PFSK-1 (cell line): ENCODE data around the gene MAGI1.

Experiments
- FOXP2 ChIP-seq: optimal IDR thresholded peaks from 2 replicates; pipeline ENCODE3; 2011; ENCODE audit warnings: borderline replicate concordance, control low read depth, inconsistent platforms; ENCODE audit not compliant: insufficient read depth; ENCODE audit errors: extremely low read length, extremely low read depth
- POLR2AphosphoS5 ChIP-seq: IDR thresholded peaks from 2 replicates; pipeline ENCODE4 v1.6.1; 2012; ENCODE audit warnings: low read depth, mild to moderate bottlenecking, control low read depth, low read length, moderate library complexity
- SIN3A ChIP-seq: IDR thresholded peaks from 2 replicates; pipeline ENCODE4 v1.6.1; 2012; ENCODE audit warnings: mild to moderate bottlenecking, low read length, moderate library complexity, borderline replicate concordance; ENCODE audit not compliant: insufficient read depth
- TAF1 ChIP-seq: IDR thresholded peaks from 2 replicates; pipeline ENCODE4 v1.6.1; 2012; ENCODE audit warnings: low read length, control low read depth, borderline replicate concordance; ENCODE audit not compliant: insufficient read depth
- TF ChIP-seq, protein P1 (sequence below), 2 experiments: IDR thresholded peaks; 2 replicates each; pipeline versions ENCODE4 v1.6.1 to v1.8.0; 2011 to 2012; ENCODE audit warnings: low read depth in 2 of 2, low read length in 2 of 2, control low read depth in 1 of 2, inconsistent platforms in 1 of 2, mild to moderate bottlenecking in 1 of 2, moderate library complexity in 1 of 2; ENCODE audit not compliant: insufficient read depth in 1 of 2

Gene MAGI1

DNA sequence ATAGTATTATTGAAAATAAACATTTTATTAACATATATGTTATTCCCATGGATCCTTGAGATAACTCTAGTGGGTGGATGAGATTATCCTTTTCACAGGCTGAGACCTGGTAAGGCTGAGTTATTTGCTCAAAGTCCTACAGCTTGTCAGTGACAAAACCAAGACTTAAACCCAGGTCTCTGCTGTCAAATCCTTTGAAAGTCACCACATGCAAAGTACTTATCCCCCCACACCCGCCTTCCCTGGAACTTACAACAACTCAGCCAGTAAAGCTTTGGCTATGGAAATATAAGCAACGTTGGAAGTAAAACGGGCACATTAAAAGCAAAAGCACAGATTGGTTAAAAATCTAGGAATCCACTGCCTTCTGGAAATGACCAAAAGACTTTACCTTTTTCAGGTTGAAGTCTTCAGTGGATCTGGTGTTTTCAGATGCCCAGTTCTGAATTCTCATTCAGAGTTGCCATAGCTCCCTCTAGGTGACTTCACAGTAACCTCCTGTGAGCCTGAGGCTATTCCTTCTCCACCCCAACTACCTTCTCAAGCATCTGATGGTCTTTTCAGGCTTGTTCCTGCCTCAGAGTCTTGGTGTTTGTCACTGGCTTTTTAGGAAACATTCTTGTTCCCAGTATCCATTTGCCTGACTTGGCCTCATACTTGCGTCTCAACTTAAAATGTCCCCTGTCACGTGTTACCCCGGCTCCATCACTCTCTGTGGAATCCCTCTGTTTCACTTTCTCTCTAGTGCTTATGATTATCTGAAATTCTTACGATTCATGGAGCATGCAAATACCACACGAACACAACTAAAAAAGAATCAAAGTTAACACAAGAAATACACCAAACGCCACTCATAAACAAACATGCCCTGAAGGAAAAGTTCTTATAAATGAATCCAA is 131.2 kb downstream of the MAGI1 start:
- TF ChIP-seq TAF1 = no peak
- TF ChIP-seq FOXP2 = no peak

GRCh38 chr3:65905771-65906170 is 132.9 kb downstream of the MAGI1 start:
- no peak for TF ChIP-seq FOXP2
- TF ChIP-seq, protein P1, sequence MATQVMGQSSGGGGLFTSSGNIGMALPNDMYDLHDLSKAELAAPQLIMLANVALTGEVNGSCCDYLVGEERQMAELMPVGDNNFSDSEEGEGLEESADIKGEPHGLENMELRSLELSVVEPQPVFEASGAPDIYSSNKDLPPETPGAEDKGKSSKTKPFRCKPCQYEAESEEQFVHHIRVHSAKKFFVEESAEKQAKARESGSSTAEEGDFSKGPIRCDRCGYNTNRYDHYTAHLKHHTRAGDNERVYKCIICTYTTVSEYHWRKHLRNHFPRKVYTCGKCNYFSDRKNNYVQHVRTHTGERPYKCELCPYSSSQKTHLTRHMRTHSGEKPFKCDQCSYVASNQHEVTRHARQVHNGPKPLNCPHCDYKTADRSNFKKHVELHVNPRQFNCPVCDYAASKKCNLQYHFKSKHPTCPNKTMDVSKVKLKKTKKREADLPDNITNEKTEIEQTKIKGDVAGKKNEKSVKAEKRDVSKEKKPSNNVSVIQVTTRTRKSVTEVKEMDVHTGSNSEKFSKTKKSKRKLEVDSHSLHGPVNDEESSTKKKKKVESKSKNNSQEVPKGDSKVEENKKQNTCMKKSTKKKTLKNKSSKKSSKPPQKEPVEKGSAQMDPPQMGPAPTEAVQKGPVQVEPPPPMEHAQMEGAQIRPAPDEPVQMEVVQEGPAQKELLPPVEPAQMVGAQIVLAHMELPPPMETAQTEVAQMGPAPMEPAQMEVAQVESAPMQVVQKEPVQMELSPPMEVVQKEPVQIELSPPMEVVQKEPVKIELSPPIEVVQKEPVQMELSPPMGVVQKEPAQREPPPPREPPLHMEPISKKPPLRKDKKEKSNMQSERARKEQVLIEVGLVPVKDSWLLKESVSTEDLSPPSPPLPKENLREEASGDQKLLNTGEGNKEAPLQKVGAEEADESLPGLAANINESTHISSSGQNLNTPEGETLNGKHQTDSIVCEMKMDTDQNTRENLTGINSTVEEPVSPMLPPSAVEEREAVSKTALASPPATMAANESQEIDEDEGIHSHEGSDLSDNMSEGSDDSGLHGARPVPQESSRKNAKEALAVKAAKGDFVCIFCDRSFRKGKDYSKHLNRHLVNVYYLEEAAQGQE (IDR thresholded peaks at IDR 0.05; ENCODE audit: insufficient read depth in 1 of 2, low read depth in 2 of 2, low read length in 2 of 2) = no peak
- TF ChIP-seq SIN3A = no peak
- TF ChIP-seq POLR2AphosphoS5 = no peak
- TF ChIP-seq TAF1 = no peak

- TF ChIP-seq FOXP2 (no peak), SIN3A (no peak), TAF1 (no peak), POLR2AphosphoS5 (no peak)
- TF ChIP-seq, protein P1 (IDR thresholded peaks at IDR 0.05; ENCODE audit: insufficient read depth in 1 of 2, low read depth in 2 of 2, low read length in 2 of 2) = no peak
Observed at GRCh38 chr3:65904016-65904415, 134.7 kb downstream of the MAGI1 start.

DNA sequence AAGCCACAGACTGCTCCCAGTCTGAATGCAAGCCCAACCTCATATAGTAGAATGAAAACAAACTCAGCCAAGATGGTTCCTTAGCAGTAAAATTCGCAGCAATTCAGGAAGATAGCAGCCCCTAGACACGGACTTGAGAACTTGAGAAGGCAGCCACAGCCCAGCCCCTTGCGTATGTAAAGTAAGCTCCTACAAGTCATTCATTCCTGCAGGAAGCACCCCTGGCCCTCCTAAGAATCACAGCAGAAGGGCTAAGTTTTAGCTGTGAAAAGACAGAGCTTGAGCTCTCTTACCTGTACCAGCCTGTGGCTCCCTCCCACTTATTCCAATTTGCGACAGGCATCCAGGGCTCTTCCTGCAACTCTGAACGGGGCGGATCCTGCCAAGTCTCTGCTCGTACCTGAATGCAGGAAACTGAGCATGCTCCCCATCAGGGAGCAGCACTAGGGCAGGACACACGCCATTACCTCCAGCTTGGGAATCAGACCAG is 136.4 kb downstream of the MAGI1 start:
- TF ChIP-seq POLR2AphosphoS5 (no peak), SIN3A (no peak), TAF1 (no peak), FOXP2 (no peak)
- TF ChIP-seq, protein P1 (IDR thresholded peaks at IDR 0.05; ENCODE audit: insufficient read depth in 1 of 2, low read depth in 2 of 2, low read length in 2 of 2) = no peak

DNA sequence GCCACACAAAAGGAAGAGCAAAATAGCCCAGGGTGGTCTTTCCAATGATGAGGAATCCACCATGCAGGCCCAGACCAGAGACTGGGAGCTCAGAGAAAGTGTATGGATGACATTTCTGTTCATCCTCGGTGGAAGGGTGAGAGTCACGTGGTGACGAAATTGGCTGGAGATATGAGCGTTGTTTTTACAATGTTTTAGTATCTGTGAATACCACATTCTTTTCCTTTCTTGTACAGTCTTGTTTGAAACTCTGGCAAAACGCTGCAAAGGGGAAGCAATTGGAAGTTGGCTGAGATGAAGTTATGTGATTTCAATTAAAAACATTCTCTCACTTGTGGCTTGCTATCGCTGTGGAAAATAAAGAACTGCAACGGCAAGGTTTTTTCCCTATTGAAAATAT is 137.5 kb downstream of the MAGI1 start:
- TF ChIP-seq FOXP2 (no peak), POLR2AphosphoS5 (no peak), SIN3A (no peak)

- TF ChIP-seq FOXP2 (no peak), SIN3A (no peak), POLR2AphosphoS5 (no peak), TAF1 (no peak)
- TF ChIP-seq, protein P1 (IDR thresholded peaks at IDR 0.05; ENCODE audit: insufficient read depth in 1 of 2, low read depth in 2 of 2, low read length in 2 of 2) = no peak
Observed at GRCh38 chr3:65899226-65899625, 139.5 kb downstream of the MAGI1 start.
